ENCODE results near the gene NSG1. TPM values are rescaled to one million over a fixed set of nuclear protein-coding genes. Genes with fewer than 3 reads are reported as not detected.

NSG1 gene
- total RNA-seq, 1 donor from 2014 or later: 41.6 TPM

- H3K9me3 ChIP-seq (ENCODE audit: low read depth): no peaks in the 10 kb centered on the region
- H3K79me2 ChIP-seq (ENCODE audit: low read depth): no peaks in the 10 kb centered on the region
- no peak overlapping the region for H3K27ac ChIP-seq
- H2AFZ ChIP-seq (replicated peaks): no peak overlapping the region
- TF ChIP-seq CTCF (IDR thresholded peaks at IDR 0.05) (no peak), EZH2phosphoT487 (IDR thresholded peaks at IDR 0.05) (no peak), EZH2 (IDR thresholded peaks at IDR 0.05) (no peak)
- no peaks in the 10 kb centered on the region for H3K36me3 ChIP-seq
- H3K4me3 Mint-ChIP-seq: no peak overlapping the region
- H3K4me1 ChIP-seq: no peaks in the 10 kb centered on the region
- no peaks in the 10 kb centered on the region for H3K4me1 Mint-ChIP-seq
- H3F3A ChIP-seq (ENCODE audit: low read depth): no peaks in the 10 kb centered on the region
- no peaks in the 10 kb centered on the region for H3K9me3 Mint-ChIP-seq
- no peak overlapping the region for H3K9ac ChIP-seq
- no peak overlapping the region for H3K27ac Mint-ChIP-seq
- DNase-seq (ENCODE audit: low spot score): no peak
- H3K36me3 Mint-ChIP-seq: peaks cover 16% of the 10 kb centered on the region
- H3K27me3 ChIP-seq: no peaks in the 10 kb centered on the region
- H3K4me3 ChIP-seq: no peak overlapping the region
- H3K27me3 Mint-ChIP-seq (ENCODE audit: insufficient read depth, low read depth): peaks cover 4% of the 10 kb centered on the region
- no peak overlapping the region for H3K4me2 ChIP-seq
- no peaks in the 10 kb centered on the region for H4K20me1 ChIP-seq (ENCODE audit: low read depth)
Observed at GRCh38 chr4:4415107-4415805, 28.4 kb downstream of the NSG1 start.

- no peak for TF ChIP-seq CTCF (IDR thresholded peaks at IDR 0.05)
- TF ChIP-seq EZH2 (IDR thresholded peaks at IDR 0.05): no peak
- TF ChIP-seq EZH2phosphoT487 (IDR thresholded peaks at IDR 0.05): no peak
- DNase-seq (ENCODE audit: low spot score): no peak
- Histone ChIP-seq H3K79me2 (ENCODE audit: low read depth) (no peaks in the 10 kb centered on the region), H3K4me3 (no peak overlapping the region), H2AFZ (replicated peaks) (no peak overlapping the region), H3K4me1 (no peaks in the 10 kb centered on the region), H3K4me2 (no peak overlapping the region), H3K9ac (no peak overlapping the region), H3K27ac (no peak overlapping the region), H3K36me3 (no peaks in the 10 kb centered on the region), H3K27me3 (no peaks in the 10 kb centered on the region), H3F3A (ENCODE audit: low read depth) (no peaks in the 10 kb centered on the region), H3K9me3 (ENCODE audit: low read depth) (no peaks in the 10 kb centered on the region), H4K20me1 (ENCODE audit: low read depth) (no peaks in the 10 kb centered on the region)
- no peak overlapping the region for H3K27ac Mint-ChIP-seq
- no peak overlapping the region for H3K4me3 Mint-ChIP-seq
- H3K36me3 Mint-ChIP-seq: peaks cover 20% of the 10 kb centered on the region
- H3K27me3 Mint-ChIP-seq (ENCODE audit: insufficient read depth, low read depth): peaks cover 2% of the 10 kb centered on the region
- no peaks in the 10 kb centered on the region for H3K9me3 Mint-ChIP-seq
- H3K4me1 Mint-ChIP-seq: no peaks in the 10 kb centered on the region
Observed at GRCh38 chr4:4415806-4416805, 29.2 kb downstream of the NSG1 start.

DNA sequence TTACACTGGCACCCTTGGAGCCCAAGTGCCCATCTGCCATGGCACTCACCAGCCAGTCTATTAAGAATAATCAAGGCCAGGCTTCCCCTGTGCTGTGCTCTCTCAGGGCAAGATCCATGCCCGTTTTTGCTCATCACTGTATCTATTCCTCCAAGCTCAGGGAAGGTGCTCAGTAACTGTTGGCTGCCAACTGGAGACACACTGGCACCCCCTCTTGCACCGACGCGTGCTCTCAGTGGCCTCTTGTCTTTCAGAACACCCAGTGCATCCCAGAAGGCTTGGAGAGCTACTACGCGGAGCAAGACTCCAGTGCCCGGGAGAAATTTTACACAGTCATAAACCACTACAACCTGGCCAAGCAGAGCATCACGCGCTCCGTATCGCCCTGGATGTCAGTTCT lies 30.1 kb downstream of the NSG1 start:
- Histone ChIP-seq H3K27me3 (no peaks in the 10 kb centered on the region), H3K9me3 (ENCODE audit: low read depth) (no peaks in the 10 kb centered on the region), H3K4me3 (no peak overlapping the region), H3F3A (ENCODE audit: low read depth) (no peaks in the 10 kb centered on the region), H3K27ac (no peak overlapping the region), H3K36me3 (no peaks in the 10 kb centered on the region), H3K4me2 (no peak overlapping the region), H3K9ac (no peak overlapping the region), H3K4me1 (no peaks in the 10 kb centered on the region), H3K79me2 (ENCODE audit: low read depth) (no peaks in the 10 kb centered on the region), H2AFZ (replicated peaks) (no peak overlapping the region), H4K20me1 (ENCODE audit: low read depth) (no peaks in the 10 kb centered on the region)
- H3K4me1 Mint-ChIP-seq: no peaks in the 10 kb centered on the region
- no peak for DNase-seq (ENCODE audit: low spot score)
- no peaks in the 10 kb centered on the region for H3K9me3 Mint-ChIP-seq
- no peak overlapping the region for H3K27ac Mint-ChIP-seq
- TF ChIP-seq EZH2phosphoT487 (IDR thresholded peaks at IDR 0.05) (no peak), CTCF (IDR thresholded peaks at IDR 0.05) (no peak), EZH2 (IDR thresholded peaks at IDR 0.05) (no peak)
- peaks cover 24% of the 10 kb centered on the region for H3K36me3 Mint-ChIP-seq
- peaks cover 4% of the 10 kb centered on the region for H3K27me3 Mint-ChIP-seq (ENCODE audit: insufficient read depth, low read depth)
- no peak overlapping the region for H3K4me3 Mint-ChIP-seq
